Ishikawa (cell line): Measurements from ENCODE around the gene CMPK1.

Experiments
- CEBPB ChIP-seq: IDR thresholded peaks from 2 replicates; pipeline ENCODE4 v1.6.1; 2012
- CREB1 ChIP-seq: IDR thresholded peaks from 2 replicates; pipeline ENCODE4 v1.6.1; 2012; ENCODE audit warnings: low read depth
- EGR1 ChIP-seq: IDR thresholded peaks from 2 replicates; pipeline ENCODE4 v1.6.1; 2012
- EP300 ChIP-seq: IDR thresholded peaks from 2 replicates; pipeline ENCODE4 v1.6.1; 2012; ENCODE audit warnings: borderline replicate concordance
- FOXM1 ChIP-seq: IDR thresholded peaks from 2 replicates; pipeline ENCODE4 v1.6.1; 2012; ENCODE audit warnings: low read depth, borderline replicate concordance
- NFIC ChIP-seq: IDR thresholded peaks from 2 replicates; pipeline ENCODE4 v1.6.1; 2012
- RAD21 ChIP-seq: IDR thresholded peaks from 2 replicates; pipeline ENCODE4 v1.6.1; 2012; ENCODE audit warnings: low read depth
- TAF1 ChIP-seq: IDR thresholded peaks from 2 replicates; pipeline ENCODE4 v1.6.1; 2012; ENCODE audit warnings: low read depth, mild to moderate bottlenecking
- TCF12 ChIP-seq: IDR thresholded peaks from 2 replicates; pipeline ENCODE4 v1.6.1; 2012; ENCODE audit warnings: low read depth
- TEAD4 ChIP-seq: IDR thresholded peaks from 2 replicates; pipeline ENCODE4 v1.6.1; 2012
- YY1 ChIP-seq: IDR thresholded peaks from 2 replicates; pipeline ENCODE4 v1.6.1; 2012; ENCODE audit warnings: low read depth
- ZBTB7A ChIP-seq: IDR thresholded peaks from 2 replicates; pipeline ENCODE4 v1.6.1; 2012; ENCODE audit warnings: low read depth
- TF ChIP-seq, protein P1 (sequence below): IDR thresholded peaks from 2 replicates; pipeline ENCODE4 v1.6.1; 2012; ENCODE audit warnings: low read depth, mild to moderate bottlenecking
- TF ChIP-seq, protein P2 (sequence below): IDR thresholded peaks from 2 replicates; pipeline ENCODE4 v1.6.1; 2012
- TF ChIP-seq, protein P3 (sequence below): IDR thresholded peaks from 2 replicates; pipeline ENCODE4 v1.6.1; 2012

Gene CMPK1

DNA sequence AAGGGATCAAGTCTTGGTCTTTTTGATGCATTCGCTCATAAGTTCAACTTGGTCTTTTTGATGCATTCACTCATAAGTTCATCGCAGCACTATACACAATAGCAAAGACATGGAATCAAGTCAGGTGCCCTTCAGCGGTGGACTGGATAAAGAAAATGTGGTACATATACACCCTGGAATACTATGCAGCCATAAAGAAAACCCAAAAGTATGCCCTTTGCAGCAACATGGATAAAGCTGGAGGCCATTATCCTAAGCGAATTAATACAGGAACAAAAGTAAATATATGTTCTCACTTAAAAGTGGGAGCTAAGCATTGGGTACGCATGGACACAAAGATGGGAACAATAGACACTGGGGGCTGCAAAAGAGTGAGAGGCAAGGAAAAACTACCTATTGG lies 52.7 kb downstream of the CMPK1 start:
- TF ChIP-seq, protein P1, sequence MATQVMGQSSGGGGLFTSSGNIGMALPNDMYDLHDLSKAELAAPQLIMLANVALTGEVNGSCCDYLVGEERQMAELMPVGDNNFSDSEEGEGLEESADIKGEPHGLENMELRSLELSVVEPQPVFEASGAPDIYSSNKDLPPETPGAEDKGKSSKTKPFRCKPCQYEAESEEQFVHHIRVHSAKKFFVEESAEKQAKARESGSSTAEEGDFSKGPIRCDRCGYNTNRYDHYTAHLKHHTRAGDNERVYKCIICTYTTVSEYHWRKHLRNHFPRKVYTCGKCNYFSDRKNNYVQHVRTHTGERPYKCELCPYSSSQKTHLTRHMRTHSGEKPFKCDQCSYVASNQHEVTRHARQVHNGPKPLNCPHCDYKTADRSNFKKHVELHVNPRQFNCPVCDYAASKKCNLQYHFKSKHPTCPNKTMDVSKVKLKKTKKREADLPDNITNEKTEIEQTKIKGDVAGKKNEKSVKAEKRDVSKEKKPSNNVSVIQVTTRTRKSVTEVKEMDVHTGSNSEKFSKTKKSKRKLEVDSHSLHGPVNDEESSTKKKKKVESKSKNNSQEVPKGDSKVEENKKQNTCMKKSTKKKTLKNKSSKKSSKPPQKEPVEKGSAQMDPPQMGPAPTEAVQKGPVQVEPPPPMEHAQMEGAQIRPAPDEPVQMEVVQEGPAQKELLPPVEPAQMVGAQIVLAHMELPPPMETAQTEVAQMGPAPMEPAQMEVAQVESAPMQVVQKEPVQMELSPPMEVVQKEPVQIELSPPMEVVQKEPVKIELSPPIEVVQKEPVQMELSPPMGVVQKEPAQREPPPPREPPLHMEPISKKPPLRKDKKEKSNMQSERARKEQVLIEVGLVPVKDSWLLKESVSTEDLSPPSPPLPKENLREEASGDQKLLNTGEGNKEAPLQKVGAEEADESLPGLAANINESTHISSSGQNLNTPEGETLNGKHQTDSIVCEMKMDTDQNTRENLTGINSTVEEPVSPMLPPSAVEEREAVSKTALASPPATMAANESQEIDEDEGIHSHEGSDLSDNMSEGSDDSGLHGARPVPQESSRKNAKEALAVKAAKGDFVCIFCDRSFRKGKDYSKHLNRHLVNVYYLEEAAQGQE = no peak
- TF ChIP-seq RAD21 (no peak), TAF1 (no peak), YY1 (no peak), EGR1 (no peak)

DNA sequence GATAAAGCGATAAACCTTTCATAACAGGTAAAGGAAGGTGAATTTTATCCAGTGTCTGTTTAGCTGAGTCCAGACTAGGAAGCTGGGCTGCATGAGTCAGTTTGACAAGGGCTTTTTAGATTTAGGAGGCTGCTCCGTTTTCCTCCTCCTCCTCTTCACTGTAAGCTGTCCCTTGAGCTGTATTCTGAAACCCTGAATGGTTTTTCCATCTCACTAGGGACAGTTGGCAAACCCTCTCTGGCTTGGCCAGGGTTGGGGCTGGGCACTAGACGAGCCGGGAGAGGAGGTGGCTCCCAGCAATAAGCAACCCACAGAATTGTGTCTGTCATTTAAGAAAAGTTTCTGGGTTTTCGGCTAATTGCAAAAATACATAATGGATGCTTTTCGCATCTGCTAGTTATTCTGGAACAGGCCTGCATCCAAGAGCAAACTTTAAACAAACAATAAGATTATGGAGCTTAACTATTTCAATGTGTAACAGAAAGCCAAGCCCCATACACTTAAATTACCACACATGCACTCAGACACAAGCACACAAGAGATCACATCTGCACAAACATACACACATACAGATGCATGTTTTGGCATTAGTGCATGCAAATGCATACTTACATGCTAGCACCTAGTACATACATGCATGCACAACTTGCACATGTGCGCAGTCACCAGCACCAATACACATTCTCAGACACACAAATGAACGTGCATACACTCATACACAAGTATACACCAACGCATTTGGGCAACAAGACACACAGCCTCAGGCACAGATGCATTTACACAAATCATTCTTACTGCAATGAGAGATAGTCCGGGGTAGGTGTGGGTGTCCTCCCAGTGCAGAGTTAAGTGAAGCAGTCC lies 54.7 kb downstream of the CMPK1 start:
- TF ChIP-seq CEBPB (no peak), RAD21 (no peak), TAF1 (no peak), FOXM1 (no peak), EP300 (no peak)
- TF ChIP-seq, protein P2, sequence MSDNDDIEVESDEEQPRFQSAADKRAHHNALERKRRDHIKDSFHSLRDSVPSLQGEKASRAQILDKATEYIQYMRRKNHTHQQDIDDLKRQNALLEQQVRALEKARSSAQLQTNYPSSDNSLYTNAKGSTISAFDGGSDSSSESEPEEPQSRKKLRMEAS = no peak

DNA sequence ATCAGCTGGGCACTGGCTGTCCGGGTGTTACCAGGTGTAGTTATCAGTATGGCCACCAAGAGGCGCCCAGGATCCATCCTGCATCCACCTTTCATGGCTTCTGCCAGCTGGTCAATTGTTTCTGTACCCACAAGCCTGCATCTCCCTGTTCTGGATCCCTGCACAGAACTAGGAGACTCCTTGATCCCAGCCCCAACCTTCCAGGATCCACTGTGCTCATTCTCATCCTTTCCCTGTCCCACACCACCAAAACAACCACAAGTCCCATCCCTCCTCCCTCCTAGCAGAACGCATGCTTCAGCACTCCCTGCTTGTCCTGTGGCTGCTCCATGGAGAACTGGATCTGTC lies 55.3 kb downstream of the CMPK1 start:
- no peak for TF ChIP-seq TAF1
- peak; percentile 86 for TF ChIP-seq RAD21

DNA sequence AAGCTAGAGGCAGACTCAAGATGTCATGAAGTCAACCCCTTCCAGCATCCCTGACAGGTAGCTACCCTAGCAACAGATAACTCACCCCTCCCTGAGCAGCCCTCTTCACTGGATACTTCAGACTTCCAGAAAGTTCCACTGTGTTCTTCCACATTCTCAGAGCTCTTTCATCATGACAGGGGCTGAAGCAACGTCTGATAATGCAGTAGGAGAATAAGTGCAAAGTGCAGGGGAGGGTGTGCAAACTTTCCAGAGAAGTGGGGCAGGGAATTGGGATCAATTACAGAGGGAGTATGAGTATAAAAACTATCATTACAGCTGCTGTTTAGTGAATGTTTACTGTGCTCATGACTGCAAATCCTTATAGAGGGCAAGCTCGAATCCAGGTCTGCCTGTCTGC lies 56.1 kb downstream of the CMPK1 start:
- no peak for TF ChIP-seq YY1

DNA sequence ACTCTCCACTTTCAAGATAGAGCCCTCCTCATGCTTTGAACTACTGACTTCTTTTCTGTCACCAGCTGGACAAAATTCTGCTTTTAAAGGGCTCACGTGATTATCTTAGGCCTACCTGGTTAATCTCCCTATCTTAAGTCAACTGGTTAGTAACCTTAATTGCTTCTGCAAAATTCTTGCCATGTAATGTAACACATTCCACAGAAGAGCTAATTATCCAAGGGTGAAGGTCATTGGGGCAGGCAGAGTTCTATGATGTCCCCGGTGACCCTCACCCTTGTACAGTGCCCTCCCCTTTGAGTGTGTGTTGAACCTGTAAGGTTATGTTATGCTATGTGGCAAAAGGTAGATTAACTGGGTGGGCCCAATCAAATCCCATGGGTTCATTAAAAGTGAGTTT lies 57.3 kb downstream of the CMPK1 start:
- TF ChIP-seq NFIC (no peak), FOXM1 (no peak), EGR1 (no peak), CEBPB (no peak), YY1 (no peak), EP300 (no peak), CREB1 (no peak), TAF1 (no peak), TEAD4 (no peak), ZBTB7A (no peak), TCF12 (no peak), RAD21 (no peak)
- TF ChIP-seq, protein P3, sequence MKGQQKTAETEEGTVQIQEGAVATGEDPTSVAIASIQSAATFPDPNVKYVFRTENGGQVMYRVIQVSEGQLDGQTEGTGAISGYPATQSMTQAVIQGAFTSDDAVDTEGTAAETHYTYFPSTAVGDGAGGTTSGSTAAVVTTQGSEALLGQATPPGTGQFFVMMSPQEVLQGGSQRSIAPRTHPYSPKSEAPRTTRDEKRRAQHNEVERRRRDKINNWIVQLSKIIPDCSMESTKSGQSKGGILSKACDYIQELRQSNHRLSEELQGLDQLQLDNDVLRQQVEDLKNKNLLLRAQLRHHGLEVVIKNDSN = no peak
- TF ChIP-seq, protein P2 = no peak
- TF ChIP-seq, protein P1 = no peak

DNA sequence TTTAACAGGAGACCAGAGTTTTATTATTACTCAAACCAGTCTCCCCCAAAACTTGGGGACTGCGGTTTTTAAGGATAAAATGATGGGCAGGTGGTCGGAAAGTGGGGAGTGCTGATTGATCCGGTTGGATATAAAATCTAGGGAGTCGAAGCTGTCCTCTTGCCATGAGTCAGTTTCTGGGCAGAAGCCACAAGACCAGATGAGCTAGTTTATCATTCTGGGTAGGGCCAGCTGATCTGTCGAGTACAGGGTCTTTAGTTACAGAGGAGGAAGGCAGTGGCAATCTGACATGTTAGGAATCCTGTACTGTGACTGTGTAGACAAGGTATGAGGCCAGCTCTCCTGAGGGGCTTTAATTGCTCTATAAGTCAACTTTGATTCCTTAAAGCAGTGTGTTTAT lies 59.6 kb downstream of the CMPK1 start:
- TF ChIP-seq TEAD4 (no peak), TAF1 (no peak), ZBTB7A (no peak), NFIC (no peak), EP300 (no peak), FOXM1 (no peak), RAD21 (no peak), YY1 (no peak), TCF12 (no peak), CEBPB (no peak), CREB1 (no peak)
- TF ChIP-seq, protein P1 = no peak
- TF ChIP-seq, protein P2 = no peak
- TF ChIP-seq, protein P3 = no peak
